Thyroid gland (tissue), 4 donors: Measurements from ENCODE around the gene PTEN. TPM values are rescaled to one million over a fixed set of nuclear protein-coding genes. Genes with fewer than 3 reads are reported as not detected.
"Not testable (repeated sequence)": the region's sequence is repeated elsewhere in the genome, so short reads cannot be mapped to it uniquely, and the experiment has no call there.

Experiments used
- DNase-seq, 2 donors: peaks; one replicate each; pipeline ENCODE4 v3.0.0-alpha.2; 2019
- H3K27ac ChIP-seq, 3 donors: fragments of 200-600 bp; sonication (generic); 1 replicate in 2 of 3; 2 replicates in 1 of 3; pipeline ENCODE4 v1.5.1; 2016 to 2019; ENCODE audit warnings: mild to moderate bottlenecking in 1 of 3, moderate library complexity in 1 of 3
- H3K27me3 ChIP-seq: fragments of 200-600 bp; sonication (generic); one replicate; pipeline ENCODE4 v1.5.1; 2019
- H3K36me3 ChIP-seq, 2 donors: fragments of 200-600 bp; sonication (generic); one replicate each; pipeline ENCODE4 v1.5.1; 2016 to 2019
- H3K4me1 ChIP-seq, 2 donors: fragments of 200-600 bp; sonication (generic); one replicate each; pipeline ENCODE4 v1.5.1; 2017 to 2019
- H3K4me3 ChIP-seq, 3 donors: fragments of 200-600 bp; sonication (generic); replicated peaks in 1 of 3; 1 replicate in 2 of 3; 2 replicates in 1 of 3; pipeline ENCODE4 v1.5.1; 2016; ENCODE audit warnings: mild to moderate bottlenecking in 1 of 3
- H3K9me3 ChIP-seq: fragments of 200-600 bp; sonication (generic); one replicate; pipeline ENCODE4 v1.5.1; 2017
- CTCF ChIP-seq, 6 experiments: fragments of 200-600 bp in 3 of 6; fragments of 450-650 bp in 3 of 6; sonication (generic) in 3 of 6; IDR thresholded peaks; one replicate each; pipeline ENCODE4 v1.5.1; 2016 to 2019; ENCODE audit warnings: antibody characterized with exemption in 6 of 6, mild to moderate bottlenecking in 2 of 6, inconsistent platforms in 1 of 6, moderate library complexity in 1 of 6
- POLR2A ChIP-seq, 2 donors: fragments of 450-650 bp; IDR thresholded peaks; one replicate each; pipeline ENCODE4 v1.6.1; 2017; ENCODE audit warnings: antibody characterized with exemption in 2 of 2, mild to moderate bottlenecking in 2 of 2, moderate library complexity in 1 of 2
- WGBS, 2 donors: methylation state at CpG; one replicate each; pipeline ENCODE4 v1.1.5; 2017; 5-methylcytosine and 5-hydroxymethylcytosine counted together
- intact Hi-C: fragments of 100-400 bp; cut with DNase I; formaldehyde crosslinking; loops from one replicate; pipeline ENCODE4 v1.15.1; 2023
- total RNA-seq, 4 donors: library from RNA; depleted of rRNA; stranded (reverse); fragments of >200 nt; gene quantifications; one replicate each; pipeline ENCODE4 v1.2.3, GENCODE V29; 2016

The PTEN gene
- total RNA-seq, 4 donors from 2014 or later, result 112 to 183 (median 150) TPM

DNA sequence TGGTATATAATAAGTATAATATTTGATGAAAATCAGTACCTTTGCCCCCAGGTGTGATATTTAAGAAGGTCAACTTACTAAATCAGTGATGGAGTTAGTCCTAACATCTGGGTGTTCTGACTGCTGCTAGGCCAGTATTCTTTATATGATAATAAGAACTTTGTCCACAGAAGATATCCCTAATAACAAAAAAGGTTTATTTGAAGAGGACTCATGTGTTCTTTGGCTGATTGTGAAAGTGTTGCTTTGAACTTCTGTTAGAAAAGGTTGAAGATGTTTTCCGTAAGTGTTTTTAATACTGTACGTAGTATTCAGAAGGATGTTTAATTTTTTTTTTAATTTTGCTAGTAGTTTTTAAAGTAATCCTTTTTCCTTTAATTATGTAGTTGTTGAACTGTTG, 10.2 kb downstream of the PTEN start:
- Histone ChIP-seq H3K36me3 (peaks cover 0 to 2% of the 10 kb centered on the region in 2 donors), H3K9me3 (no peaks in the 10 kb centered on the region), H3K4me1 (peaks cover 35 to 47% of the 10 kb centered on the region in 2 donors), H3K27me3 (no peaks in the 10 kb centered on the region), H3K27ac (peak overlapping the region in 1 of 3 donors; percentile 6), H3K4me3 (no peak overlapping the region)
- intact Hi-C loops, result no loop called here
- TF ChIP-seq POLR2A (IDR thresholded peaks at IDR 0.05) (no peak), CTCF (IDR thresholded peaks at IDR 0.05) (no peak)
- 79 to 85% methylated on average over 2 of the region's 2 CpGs for WGBS, 2 donors
- no peak for DNase-seq

GRCh38 chr10:87875929-87876571, 12.6 kb downstream of the PTEN start:
- no peak overlapping the region for H3K27ac ChIP-seq
- H3K36me3 ChIP-seq, result peaks cover 0 to 2% of the 10 kb centered on the region in 2 donors
- no peak overlapping the region for H3K4me3 ChIP-seq
- TF ChIP-seq POLR2A (IDR thresholded peaks at IDR 0.05) (no peak), CTCF (IDR thresholded peaks at IDR 0.05) (no peak)
- WGBS, 2 donors, result 60 to 66% methylated on average over 4 of the region's 4 CpGs
- H3K9me3 ChIP-seq, result no peaks in the 10 kb centered on the region
- DNase-seq, result no peak
- intact Hi-C loops, result no loop called here
- H3K27me3 ChIP-seq, result no peaks in the 10 kb centered on the region
- H3K4me1 ChIP-seq, result peaks cover 32 to 40% of the 10 kb centered on the region in 2 donors

- Histone ChIP-seq H3K27me3 (no peaks in the 10 kb centered on the region), H3K4me3 (no peak overlapping the region), H3K4me1 (peaks cover 22 to 29% of the 10 kb centered on the region in 2 donors), H3K9me3 (no peaks in the 10 kb centered on the region), H3K36me3 (no peaks in the 10 kb centered on the region), H3K27ac (no peak overlapping the region)
- WGBS, 2 donors, result 91% methylated on average over 9 of the region's 9 CpGs
- TF ChIP-seq CTCF (IDR thresholded peaks at IDR 0.05) (no peak), POLR2A (IDR thresholded peaks at IDR 0.05) (no peak)
- no peak for DNase-seq
- intact Hi-C loops, result no loop called here
Observed at GRCh38 chr10:87878664-87879459, 15.4 kb downstream of the PTEN start.

DNA sequence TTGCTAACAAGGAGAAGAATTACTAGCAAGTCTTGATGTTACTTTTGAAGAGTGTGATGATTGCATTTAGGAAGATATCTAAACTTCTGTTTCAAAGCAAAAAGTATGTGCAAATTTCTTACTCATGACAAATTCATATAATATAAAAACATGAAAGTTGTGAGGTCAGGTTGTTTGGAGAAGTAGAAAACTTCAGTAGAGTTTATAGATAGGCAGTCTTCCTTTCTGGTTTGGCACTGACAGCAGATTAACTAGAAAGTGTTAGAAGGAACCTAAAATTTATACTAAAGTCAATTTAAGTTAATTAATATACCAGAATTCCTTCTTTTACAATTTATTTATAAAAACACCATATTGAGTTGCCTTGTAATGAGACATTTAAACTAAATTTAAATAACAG, 16.9 kb downstream of the PTEN start:
- intact Hi-C loops, result no loop called here
- Histone ChIP-seq H3K27me3 (no peaks in the 10 kb centered on the region), H3K9me3 (no peaks in the 10 kb centered on the region), H3K36me3 (no peaks in the 10 kb centered on the region), H3K4me1 (peaks cover 9 to 25% of the 10 kb centered on the region in 2 donors), H3K27ac (no peak overlapping the region), H3K4me3 (no peak overlapping the region)
- TF ChIP-seq POLR2A (IDR thresholded peaks at IDR 0.05), result no peak
- TF ChIP-seq CTCF (IDR thresholded peaks at IDR 0.05), result no peak
- no peak for DNase-seq

GRCh38 chr10:87881373-87882059, 18.1 kb downstream of the PTEN start:
- H3K9me3 ChIP-seq, H3K27me3 ChIP-seq, DNase-seq, intact Hi-C loops, H3K27ac ChIP-seq, H3K4me3 ChIP-seq, H3K36me3 ChIP-seq: not testable (repeated sequence)
- 97% methylated on average over 5 of the region's 5 CpGs for WGBS, 2 donors
- H3K4me1 ChIP-seq, result peaks cover 8 to 14% of the 10 kb centered on the region in 2 donors
